ENCODE measurements around the gene SMARCA2.

The SMARCA2 gene

DNA sequence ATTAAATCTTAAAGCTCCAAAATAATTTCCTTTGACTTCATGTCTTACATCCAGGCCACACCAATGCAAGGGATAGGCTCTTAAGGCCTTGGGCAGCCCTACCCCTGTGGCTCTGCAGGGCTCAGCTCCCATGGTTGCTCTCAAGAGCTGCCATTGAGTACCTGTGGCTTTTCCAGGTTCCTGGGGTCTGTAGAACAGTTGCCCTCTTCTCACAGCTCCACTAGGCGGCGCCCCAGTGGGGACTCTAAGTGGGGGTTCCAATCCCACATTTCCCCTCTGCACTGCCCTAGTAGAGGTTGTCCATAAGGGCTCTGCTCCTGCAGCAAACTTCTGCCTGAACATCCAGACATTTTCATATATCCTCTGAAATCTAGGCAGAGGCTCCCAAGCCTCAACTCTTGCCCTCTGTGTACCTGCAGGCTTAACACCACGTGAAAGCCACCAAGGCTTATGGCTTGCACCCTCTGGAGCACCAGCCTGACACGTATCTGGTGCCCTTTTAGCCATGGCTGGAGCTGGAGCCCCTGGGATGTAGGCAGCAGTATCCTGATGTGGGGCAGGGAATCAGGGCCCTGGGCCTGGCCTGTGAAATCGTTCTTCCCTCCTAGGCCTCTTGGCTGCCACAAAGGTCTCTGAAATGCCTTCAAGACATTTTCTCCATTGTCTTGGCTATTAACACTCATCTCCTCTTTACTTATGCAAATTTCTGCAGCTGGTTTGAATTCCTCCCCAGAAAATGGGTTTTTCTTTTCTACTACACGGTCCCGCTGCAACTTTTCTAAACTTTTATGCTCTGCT lies 185.1 kb downstream of the SMARCA2 start:
- no peak overlapping the region for H3K4me3 ChIP-seq (ENCODE audit: low read depth, low read length)

DNA sequence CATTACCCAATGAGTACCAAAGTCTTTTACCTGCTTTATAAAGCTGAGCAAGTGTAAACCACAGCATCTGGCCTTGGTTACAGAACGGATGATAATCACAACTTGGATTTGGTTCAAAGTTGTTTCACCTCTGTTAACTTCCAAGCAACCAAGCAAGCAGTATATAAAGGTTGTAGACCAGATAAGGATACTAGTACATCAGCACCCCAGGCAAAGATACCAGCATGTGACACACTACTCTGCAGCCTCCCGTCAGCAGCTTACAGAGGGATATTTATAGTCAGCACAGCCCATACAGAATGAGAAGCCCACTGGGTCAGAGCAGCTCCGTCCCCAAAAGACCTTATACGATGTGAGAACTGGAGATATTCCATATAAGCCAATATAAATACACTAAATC lies 193.3 kb downstream of the SMARCA2 start:
- H3K4me3 ChIP-seq (ENCODE audit: low read depth, low read length) = no peak overlapping the region

DNA sequence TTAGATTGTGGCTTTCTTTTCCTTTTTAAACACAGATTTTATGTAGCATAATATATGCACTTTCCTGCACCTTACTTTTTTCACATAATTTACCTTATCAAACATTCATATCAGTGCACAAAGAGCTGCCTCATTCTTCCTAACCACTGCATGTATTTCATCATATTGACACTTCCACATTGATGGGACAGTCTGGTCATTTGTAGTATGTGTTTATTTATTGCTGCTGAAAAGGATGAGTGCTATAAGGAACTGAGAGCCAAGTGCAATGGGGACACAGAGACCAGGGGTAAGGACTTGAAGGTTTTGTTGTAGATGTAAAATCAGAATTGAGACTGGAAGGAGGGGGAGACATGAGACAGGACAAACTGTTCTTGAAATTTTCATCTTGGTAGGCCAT lies 193.8 kb downstream of the SMARCA2 start:
- H3K4me3 ChIP-seq (ENCODE audit: low read depth, low read length) = no peak overlapping the region

DNA sequence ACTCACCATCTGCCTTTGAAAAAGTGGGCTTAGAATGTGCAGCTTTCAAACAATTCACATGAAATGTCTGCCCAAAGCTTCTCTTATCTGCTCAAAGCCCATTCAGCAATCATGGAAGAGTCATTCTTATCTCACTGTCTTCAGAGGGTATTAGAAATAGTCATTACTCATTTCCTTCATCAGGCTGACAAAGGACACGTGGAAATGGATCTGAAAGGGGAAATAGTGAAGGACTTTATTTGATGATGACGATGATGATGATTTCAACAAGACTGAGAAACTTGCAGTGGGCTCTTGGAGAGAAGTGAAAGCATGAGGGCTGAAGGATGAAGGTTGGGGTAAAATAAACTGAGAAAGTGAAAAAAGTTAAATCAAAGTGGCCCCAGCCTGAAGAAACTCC lies 194.3 kb downstream of the SMARCA2 start:
- no peak overlapping the region for H3K4me3 ChIP-seq (ENCODE audit: low read depth, low read length)

DNA sequence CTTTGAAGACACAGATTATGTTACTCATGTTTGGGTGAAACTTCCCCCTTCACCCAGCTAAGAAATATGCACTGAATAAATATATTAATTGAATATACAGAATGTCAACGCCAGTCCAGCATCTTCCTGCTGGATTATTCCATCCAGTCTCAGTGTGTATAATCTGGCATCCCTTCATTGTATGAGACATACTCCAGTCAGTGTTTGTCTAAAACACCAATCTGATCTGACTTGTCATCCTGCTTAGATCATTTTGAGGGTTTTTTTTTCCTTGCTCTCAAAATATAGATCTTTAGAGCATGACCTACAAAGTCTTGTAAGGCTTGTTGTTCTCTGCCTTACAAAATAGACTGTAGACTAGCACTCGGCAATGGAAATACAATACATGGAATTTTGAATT lies 195.1 kb downstream of the SMARCA2 start:
- no peak overlapping the region for H3K4me3 ChIP-seq (ENCODE audit: low read depth, low read length)

DNA sequence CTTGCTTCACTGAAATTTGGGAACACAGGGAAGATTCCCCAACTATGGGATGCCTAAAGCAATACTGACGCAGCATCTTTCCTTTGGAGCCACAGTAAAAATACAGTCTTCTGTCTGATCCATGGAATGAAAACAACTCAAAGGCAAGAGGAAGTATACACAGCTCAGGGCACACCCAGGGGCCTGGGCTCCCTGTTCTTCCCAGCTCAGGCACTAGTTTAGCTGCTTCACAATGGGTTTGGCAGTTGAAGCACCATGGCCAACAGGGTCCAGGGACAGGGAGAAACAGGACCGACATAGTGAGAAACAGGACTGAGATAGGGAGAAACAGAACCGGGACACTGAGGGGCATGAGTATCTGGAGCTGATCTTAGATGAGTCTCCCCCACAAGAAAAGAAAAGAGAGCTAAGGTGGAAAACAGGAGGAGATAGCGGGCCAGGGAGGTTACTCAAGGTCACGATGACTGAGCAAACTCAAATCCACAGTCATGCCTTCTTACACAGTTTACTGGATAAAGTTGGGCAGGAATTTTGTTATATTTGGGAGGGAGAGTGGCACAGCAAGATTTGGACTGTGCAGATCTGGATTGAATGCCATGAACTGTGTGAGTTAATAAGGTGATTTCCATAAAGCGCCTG lies 198.8 kb downstream of the SMARCA2 start:
- no peak overlapping the region for H3K4me3 ChIP-seq (ENCODE audit: low read depth, low read length)

DNA sequence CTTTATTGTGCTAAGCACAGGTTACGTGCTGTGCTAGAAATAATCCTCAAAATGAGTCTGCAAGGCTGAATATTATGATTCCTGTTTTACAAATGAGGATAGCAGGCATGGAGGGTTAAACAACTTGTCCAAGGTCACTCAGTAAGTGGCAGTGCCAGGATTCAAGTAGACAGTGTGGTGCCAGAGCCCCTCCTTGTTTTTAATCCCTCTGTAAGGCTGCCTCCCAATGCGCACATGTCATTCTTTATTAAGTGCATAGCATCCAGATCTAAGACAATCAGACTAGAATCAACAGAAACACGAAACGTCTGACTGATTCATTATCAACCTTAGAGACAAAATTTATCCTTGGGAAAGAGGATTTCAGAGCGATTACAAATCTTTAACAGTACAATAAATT lies 199.6 kb downstream of the SMARCA2 start:
- H3K4me3 ChIP-seq (ENCODE audit: low read depth, low read length) = no peak overlapping the region

DNA sequence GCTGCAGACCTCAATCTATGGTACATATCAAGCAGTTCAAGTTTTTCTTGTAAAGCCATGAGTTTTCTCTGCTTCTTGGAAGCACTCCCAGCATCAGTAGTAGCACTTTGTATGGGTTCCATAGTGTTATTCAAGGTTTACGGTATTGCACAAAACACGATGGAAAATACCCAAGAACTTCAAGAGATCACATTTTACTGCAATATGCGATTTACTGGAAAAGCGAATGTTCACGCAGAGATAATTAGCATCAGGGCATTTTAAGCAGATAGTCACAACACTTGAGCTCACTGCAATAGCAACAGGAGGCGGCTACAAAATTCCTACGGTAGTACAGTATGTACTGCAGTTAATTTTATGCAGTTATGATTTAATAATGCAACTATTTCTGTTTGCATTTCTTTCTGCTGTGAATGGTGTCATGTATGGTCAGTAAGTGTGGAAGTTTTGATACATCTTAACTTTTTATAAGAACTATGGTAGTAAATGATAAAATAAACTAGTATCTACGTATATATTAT lies 200.8 kb downstream of the SMARCA2 start:
- H3K4me3 ChIP-seq (ENCODE audit: low read depth, low read length) = no peak overlapping the region

DNA sequence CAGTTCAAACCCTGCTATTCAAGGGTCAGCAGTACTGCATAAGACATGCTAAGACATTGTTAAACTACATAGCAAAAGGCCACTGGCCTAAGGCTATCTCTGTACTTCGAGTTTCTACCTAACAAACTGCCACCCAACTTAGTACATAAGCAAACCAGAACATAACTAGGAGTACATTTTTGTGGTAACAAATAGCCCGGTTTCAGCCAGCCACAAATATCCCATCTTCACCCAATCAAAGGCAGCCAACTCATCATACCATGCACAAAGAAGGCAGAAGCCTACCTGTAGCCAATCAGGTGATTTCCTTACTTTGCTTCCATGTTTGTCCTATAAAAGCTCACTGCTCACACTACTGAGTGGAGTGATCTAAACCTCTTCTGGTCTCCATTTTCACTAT lies 201.4 kb downstream of the SMARCA2 start:
- no peak overlapping the region for H3K4me3 ChIP-seq (ENCODE audit: low read depth, low read length)

DNA sequence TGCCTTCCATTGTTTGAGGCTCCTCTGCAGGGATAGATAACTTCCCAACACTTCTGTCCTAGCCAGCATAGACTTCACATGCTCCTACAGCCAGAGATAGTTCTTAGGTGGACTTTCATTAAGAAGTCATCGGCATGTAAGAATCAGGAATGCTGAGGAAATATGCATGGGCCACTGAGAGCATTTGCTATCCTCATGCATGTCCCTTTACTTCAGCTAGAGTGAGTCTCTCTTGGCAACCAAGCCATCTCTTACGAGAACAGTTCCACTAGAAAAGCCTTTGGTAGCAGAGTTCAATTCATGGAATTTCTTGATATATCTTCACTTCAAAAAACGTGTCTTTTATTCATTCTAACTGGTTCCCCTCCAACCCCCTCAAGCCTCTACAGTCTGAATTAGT lies 202.4 kb downstream of the SMARCA2 start:
- H3K4me3 ChIP-seq (ENCODE audit: low read depth, low read length) = no peak overlapping the region

DNA sequence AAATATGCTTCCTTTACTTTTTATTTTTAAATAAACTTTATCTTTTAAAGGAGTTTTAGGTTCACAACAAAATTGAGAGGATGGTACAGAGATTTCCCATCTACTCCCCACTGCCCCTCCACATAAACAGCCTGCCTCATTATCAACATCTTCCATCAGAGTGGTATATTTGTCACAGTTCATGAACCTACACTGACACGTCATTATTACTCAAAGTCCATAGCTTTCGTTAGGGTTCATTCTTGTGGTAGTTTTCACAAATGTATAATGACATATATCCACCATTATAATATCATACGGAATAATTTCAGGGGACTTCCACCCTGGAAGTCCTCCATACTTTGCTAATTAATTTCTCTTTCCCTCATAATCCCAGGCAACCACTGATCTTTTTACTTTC lies 204.9 kb downstream of the SMARCA2 start:
- no peak overlapping the region for H3K4me3 ChIP-seq (ENCODE audit: low read depth, low read length)

DNA sequence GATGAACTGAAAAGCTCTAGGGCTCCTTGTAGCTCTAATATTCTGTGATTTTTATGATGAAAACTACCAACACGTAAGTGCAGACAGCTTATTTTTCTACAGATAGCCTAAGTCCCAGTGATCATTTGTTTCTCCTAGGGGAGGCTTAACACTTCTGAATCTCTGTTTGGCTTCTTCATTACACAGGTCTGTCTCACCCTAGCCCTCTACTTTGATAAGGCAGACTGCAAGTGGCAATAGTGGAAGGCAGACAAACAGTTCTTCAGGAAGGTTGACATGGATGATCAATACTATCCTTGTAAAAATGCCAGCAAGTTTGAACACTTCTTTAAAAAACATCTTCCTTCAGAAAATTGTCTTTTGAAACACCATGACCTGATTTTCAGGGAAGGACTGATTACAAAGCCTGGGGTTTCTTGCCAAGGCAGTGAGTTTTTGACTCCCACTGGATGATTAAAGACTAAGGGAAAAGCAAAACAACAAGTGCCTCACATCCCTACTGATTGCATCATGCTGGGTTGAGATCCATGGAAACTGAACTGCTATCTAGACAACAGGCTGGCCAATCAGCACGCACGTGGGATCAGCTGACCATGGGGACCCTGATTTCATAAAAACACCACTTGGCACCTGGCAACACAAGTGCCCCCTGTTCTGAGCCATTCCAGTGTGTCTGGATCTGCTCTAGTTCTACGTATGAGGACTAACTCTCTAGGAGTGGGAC lies 212.2 kb downstream of the SMARCA2 start:
- H3K4me3 ChIP-seq (ENCODE audit: low read depth, low read length) = no peak overlapping the region

DNA sequence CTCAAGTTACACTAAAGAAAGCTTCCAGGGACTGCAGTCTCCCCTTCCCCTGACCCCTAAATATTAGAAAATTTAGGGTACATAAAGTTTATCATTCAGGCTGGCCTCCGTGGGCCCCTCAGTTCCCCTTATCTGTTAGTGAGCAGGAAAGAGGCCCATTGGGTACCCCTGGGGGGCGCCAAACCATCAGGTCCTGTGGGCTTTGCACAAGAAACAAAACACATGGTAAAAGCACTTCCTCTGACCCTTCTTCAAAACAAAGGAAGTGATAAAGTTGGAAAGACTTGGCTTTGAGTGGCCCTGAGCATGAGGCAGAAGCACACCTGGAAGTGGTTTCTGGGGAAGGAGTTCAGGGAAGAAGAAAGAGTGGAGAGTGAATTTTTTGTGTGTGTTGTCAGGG lies 213.0 kb downstream of the SMARCA2 start:
- no peak overlapping the region for H3K4me3 ChIP-seq (ENCODE audit: low read depth, low read length)

DNA sequence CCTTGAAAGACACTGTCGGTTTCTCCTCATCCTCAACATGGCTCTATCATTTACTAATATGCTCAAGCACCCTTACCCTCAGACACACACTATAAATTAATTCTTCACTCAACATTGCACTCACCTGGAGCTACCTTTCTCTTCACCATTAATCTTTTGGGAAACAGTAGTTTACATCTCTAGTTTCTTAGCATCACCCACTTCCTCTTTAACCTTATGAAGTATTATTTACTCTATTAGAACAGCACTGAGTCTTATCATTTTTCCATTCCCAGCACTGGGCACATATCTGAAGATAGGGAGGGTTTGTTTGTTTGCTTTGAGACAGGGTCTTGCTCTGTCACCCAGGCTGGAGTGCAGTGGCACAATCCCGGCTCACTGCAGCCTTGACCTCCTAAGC lies 213.5 kb downstream of the SMARCA2 start:
- H3K4me3 ChIP-seq (ENCODE audit: low read depth, low read length) = no peak overlapping the region

DNA sequence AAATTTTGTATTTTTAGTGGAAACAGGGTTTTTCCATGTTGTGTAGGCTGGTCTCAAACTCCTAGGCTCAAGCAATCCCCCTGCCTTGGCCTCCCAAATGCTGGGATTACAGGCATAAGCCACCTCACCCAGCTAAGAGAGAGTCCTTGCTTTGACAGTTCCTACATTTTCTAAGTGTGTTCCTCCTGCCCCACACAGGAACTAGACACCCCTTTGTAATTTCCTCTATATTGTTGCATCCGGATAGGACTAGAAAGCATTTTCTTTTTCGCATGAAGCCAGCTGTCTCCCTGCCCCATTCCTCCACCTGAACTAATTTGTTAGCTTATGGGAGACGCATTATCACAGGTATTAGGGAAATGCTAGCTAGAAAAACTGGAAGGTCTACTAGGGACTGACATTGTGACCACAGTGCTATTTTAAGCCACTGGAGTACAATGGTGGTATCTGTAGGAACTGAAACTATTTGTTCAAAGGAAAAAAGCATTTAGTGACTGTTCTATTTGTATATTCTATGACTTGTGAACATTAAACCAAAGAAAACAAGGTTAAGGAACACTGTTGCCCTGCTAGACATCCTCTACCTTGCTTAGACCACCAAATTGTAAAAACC lies 214.1 kb downstream of the SMARCA2 start:
- no peak overlapping the region for H3K4me3 ChIP-seq (ENCODE audit: low read depth, low read length)

DNA sequence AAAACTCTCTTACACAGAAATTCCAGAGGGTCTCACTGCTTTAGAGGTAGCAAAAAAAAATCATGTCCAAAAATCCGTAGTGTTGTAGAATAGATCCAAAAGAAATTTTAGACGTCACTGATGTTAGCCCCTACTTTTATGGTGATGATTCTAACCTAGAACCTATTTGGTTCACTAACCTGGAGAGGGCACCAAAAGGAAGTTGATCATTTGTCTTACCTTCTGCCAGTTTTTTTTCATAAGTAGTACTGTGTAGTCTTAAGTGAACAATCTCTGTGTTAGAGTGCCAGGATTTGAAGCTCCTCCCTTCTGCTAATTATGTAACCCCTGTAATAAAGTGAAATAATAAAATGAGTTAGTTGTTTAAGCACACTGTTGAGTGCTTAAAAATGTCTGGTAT lies 215.2 kb downstream of the SMARCA2 start:
- no peak overlapping the region for H3K4me3 ChIP-seq (ENCODE audit: low read depth, low read length)

DNA sequence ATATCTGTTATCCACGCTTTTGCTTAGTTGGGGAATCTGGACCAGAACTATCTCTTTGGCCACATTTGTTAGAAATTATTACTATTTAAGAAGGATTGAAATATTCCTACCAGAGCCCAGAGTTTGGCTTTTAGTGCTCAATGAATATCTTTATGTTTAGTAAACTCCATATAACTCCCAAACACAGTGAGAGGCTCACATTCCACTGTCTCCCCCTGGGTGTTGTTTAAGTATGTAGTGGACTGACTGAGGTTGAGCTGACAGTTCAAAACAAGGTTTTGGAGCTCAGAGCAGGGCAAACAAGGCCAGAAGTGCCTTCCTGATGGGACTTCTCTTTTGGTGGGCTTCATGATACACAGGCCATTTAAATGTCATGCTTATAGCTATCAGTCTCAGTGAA lies 216.0 kb downstream of the SMARCA2 start:
- no peak overlapping the region for H3K4me3 ChIP-seq (ENCODE audit: low read depth, low read length)

DNA sequence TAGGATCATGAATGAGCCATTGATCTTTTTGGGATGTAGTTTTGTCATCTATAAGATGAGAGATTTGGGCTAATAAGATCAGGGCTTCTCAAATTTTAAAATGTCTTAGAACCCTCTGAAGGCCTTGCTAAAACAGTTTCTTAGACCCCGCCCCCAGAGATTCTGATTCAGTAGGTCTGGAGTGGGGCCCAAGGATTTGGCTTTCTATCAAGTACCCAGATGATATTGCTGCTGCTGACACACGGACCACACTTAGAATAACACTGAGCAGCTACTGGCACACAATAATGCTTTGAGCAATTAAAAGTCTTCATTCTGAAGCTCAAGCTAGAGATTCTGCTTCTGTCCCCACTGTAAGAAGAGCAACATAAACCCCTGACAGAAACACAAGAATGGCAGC lies 216.7 kb downstream of the SMARCA2 start:
- H3K4me3 ChIP-seq (ENCODE audit: low read depth, low read length) = no peak overlapping the region

DNA sequence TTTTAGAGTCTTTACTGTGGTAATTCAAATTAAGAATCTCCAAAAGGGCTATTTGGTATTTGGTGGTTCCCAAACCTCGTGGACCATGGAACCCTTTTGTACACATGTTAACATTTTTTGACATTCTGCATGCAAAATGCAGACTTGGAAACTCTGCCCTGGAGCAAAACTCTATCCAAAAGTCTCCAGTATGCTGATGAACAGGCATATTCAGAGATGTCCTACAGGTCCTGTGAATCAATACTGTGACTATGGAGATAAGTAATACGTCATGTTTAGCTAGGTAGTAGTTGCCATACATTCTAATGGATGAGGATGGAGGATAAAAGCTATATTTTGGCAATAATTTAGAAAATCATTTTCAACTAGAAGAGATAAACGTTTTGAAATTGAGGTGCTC lies 218.1 kb downstream of the SMARCA2 start:
- no peak overlapping the region for H3K4me3 ChIP-seq (ENCODE audit: low read depth, low read length)

DNA sequence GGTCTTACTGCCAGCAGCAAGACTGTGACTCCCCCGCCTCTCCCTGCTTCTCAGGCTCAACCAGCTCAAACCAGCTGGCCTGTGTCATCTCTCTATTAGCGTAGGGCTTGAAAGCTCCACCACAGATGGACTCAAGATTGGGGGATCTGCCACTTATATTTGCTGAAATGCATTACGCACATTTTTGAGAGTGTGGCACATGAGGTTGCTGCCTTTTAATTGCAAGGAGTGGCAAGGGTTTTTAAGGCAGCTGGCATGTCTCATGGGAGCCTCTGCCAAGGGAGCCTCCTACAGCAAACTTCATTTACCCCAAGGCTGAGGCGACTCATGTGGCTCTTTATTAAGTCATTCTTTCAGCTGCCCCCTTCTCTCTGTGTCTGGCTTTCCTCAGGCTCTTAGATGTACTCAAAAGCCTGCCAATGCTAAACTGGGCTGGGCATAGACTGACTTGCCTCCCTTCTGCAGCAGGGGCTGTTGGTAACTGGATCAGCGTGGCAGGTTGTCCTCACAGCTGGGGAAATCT lies 219.3 kb downstream of the SMARCA2 start:
- no peak overlapping the region for H3K4me3 ChIP-seq (ENCODE audit: low read depth, low read length)

DNA sequence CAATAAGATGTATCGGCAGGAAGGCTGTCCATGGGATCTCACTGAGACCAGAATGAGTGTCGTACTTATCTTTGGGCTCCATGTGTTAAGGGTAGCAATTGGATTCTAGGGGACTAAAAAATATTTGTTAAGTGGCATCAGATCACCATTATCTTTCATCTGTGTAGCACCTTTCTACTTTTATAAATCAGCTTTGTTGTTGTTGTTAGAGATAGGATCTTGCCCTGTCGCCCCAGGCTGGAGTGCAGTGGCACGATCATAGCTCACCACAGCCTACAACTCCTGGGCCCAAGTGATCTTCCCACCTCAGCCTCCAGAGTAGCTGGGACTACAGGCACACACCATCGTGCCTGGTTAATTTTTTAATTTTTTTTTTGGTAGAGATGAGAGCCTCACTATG lies 220.5 kb downstream of the SMARCA2 start:
- no peak overlapping the region for H3K4me3 ChIP-seq (ENCODE audit: low read depth, low read length)
